IMR-90 (cell line): ENCODE results near the gene NCOA3.

Experiments used
- FOS ChIP-seq: fragments of 150-350 bp; IDR thresholded peaks from 2 replicates; pipeline ENCODE4 v1.6.1; 2016; ENCODE audit warnings: low read depth, low read length
- MAZ ChIP-seq: IDR thresholded peaks from 2 replicates; pipeline ENCODE4 v1.6.1; 2012; ENCODE audit warnings: low read depth, mild to moderate bottlenecking, low read length, improper control_type of control experiment, moderate library complexity, borderline replicate concordance
- MXI1 ChIP-seq: IDR thresholded peaks from 2 replicates; pipeline ENCODE4 v1.6.1; 2012; ENCODE audit warnings: low read depth, mild to moderate bottlenecking, low read length, moderate library complexity, borderline replicate concordance
- POLR2A ChIP-seq: IDR thresholded peaks from 2 replicates; pipeline ENCODE4 v1.6.1; 2012; ENCODE audit warnings: mild to moderate bottlenecking, low read depth, low read length
- RFX5 ChIP-seq: IDR thresholded peaks from 2 replicates; pipeline ENCODE4 v1.8.0; 2012; ENCODE audit warnings: low read depth, mild to moderate bottlenecking, low read length, moderate library complexity
- SMC3 ChIP-seq: fragments of 150-350 bp; IDR thresholded peaks from 2 replicates; pipeline ENCODE4 v1.6.1; 2016; ENCODE audit warnings: low read depth, mild to moderate bottlenecking, antibody characterized with exemption, low read length, moderate library complexity
- TF ChIP-seq, protein P1 (sequence below): fragments of 150-350 bp; IDR thresholded peaks from 2 replicates; pipeline ENCODE4 v1.6.1; 2016; ENCODE audit warnings: low read depth, mild to moderate bottlenecking, low read length, moderate library complexity, borderline replicate concordance
- TF ChIP-seq, protein P2 (sequence below): conservative IDR thresholded peaks from 2 replicates; pipeline ENCODE4 v1.5.1; 2012; ENCODE audit warnings: mild to moderate bottlenecking, low read depth, low read length, improper control_type of control experiment

DNA sequence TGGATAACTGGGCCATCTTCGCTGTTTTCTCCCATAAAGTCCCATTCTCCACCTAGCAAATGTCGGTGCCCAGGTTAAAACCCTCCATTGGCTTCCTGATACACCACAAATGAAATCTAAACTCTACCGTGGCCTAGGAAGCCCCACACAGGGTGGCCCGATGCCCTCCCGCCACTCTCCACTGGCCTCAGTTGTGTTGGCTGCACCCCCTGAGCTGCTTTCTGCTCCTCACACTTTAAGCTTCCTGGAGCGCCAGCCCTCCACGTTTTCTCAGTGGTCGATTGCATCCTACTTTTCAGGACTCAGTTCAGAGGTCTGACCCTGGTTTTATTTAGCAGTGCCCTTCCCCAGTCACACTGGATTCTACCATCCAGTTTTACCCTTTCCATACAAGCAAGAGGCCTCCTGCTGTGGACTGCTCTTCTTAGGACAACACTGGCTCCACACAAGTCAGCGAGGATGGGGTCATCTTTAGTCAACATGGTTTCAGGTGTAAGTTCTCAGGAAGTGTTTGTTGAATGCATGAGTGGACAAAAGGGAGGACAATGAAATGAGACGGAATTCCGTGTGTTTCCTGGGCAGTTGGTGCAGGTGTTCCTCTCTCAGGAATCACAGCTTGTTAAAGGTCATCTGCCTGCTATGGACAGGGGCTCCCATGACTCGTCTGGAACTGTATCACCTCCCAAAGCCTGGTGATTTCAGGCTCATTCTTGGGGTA is 159.5 kb downstream of the NCOA3 start:
- TF ChIP-seq MXI1 (no peak), POLR2A (no peak), RFX5 (no peak), MAZ (no peak), SMC3 (no peak), FOS (no peak)
- TF ChIP-seq, protein P1, sequence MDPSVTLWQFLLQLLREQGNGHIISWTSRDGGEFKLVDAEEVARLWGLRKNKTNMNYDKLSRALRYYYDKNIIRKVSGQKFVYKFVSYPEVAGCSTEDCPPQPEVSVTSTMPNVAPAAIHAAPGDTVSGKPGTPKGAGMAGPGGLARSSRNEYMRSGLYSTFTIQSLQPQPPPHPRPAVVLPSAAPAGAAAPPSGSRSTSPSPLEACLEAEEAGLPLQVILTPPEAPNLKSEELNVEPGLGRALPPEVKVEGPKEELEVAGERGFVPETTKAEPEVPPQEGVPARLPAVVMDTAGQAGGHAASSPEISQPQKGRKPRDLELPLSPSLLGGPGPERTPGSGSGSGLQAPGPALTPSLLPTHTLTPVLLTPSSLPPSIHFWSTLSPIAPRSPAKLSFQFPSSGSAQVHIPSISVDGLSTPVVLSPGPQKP: no peak
- TF ChIP-seq, protein P2, sequence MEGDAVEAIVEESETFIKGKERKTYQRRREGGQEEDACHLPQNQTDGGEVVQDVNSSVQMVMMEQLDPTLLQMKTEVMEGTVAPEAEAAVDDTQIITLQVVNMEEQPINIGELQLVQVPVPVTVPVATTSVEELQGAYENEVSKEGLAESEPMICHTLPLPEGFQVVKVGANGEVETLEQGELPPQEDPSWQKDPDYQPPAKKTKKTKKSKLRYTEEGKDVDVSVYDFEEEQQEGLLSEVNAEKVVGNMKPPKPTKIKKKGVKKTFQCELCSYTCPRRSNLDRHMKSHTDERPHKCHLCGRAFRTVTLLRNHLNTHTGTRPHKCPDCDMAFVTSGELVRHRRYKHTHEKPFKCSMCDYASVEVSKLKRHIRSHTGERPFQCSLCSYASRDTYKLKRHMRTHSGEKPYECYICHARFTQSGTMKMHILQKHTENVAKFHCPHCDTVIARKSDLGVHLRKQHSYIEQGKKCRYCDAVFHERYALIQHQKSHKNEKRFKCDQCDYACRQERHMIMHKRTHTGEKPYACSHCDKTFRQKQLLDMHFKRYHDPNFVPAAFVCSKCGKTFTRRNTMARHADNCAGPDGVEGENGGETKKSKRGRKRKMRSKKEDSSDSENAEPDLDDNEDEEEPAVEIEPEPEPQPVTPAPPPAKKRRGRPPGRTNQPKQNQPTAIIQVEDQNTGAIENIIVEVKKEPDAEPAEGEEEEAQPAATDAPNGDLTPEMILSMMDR: no peak
